Keratinocyte (primary cell): ENCODE measurements around the gene WDR45B.

ENCODE experiments used
- CTCF ChIP-seq, 3 experiments: IDR thresholded peaks in 1 of 3; conservative IDR thresholded peaks in 1 of 3; optimal IDR thresholded peaks in 1 of 3; 2 replicates in 2 of 3; 3 replicates in 1 of 3; pipeline versions ENCODE3 to v1.5.1; 2011; ENCODE audit warnings: low read length in 3 of 3, mild to moderate bottlenecking in 3 of 3, moderate library complexity in 2 of 3, control low read depth in 1 of 3, inconsistent platforms in 1 of 3; ENCODE audit not compliant: insufficient read depth in 2 of 3; ENCODE audit errors: extremely low read depth in 1 of 3
- EZH2 ChIP-seq: IDR thresholded peaks from one replicate; pipeline ENCODE4 v1.6.1; 2012; ENCODE audit warnings: inconsistent platforms, mild to moderate bottlenecking, low read length, moderate library complexity

GRCh38 chr17:82570277-82570676 lies 78.0 kb downstream of the WDR45B start:
- TF ChIP-seq EZH2 = no peak
- no peak for TF ChIP-seq CTCF (optimal IDR thresholded peaks at IDR 0.05 in 1 of 3, IDR thresholded peaks at IDR 0.05 in 1 of 3, conservative IDR thresholded peaks at IDR 0.05 in 1 of 3; ENCODE audit: extremely low read depth in 1 of 3, insufficient read depth in 2 of 3, low read length in 3 of 3)
